Body of pancreas (tissue), 4 donors: ENCODE measurements around the gene C9orf57.

Source experiments
- CTCF ChIP-seq, 7 experiments: fragments of 450-650 bp in 4 of 7; fragments of 200-600 bp in 3 of 7; sonication (generic) in 3 of 7; IDR thresholded peaks; one replicate each; pipeline ENCODE4 v1.5.1; 2016 to 2019; ENCODE audit warnings: antibody characterized with exemption in 7 of 7
- POLR2A ChIP-seq, 3 donors: fragments of 450-650 bp; IDR thresholded peaks; one replicate each; pipeline ENCODE4 v1.6.1; 2016; ENCODE audit warnings: antibody characterized with exemption in 3 of 3, mild to moderate bottlenecking in 2 of 3

GRCh38 chr9:72065076-72065475 lies 4.7 kb upstream of the C9orf57 start:
- no peak for TF ChIP-seq CTCF (IDR thresholded peaks at IDR 0.05)
- TF ChIP-seq POLR2A (IDR thresholded peaks at IDR 0.05): no peak
